ENCODE results near the gene PCSK4. TPM values are rescaled to one million over a fixed set of nuclear protein-coding genes. Genes with fewer than 3 reads are reported as not detected.

The PCSK4 gene
- total RNA-seq, 4 donors from 2014 or later = 2.6 to 11.9 (median 7.5) TPM

GRCh38 chr19:1447944-1448343 lies 42.2 kb downstream of the PCSK4 start:
- 77% methylated on average over 9 of the region's 9 CpGs; no CpG with 5 or more reads in 1 of the 2 donors for WGBS, 2 donors (ENCODE audit: low coverage in 1 of 2)
- intact Hi-C loops (cut with DNase I; ENCODE audit: low total_unique reads) = loop anchor here (10.0 kb wide), 1 partner anchor 153 kb away; no protein-coding TSS in a partner anchor

DNA sequence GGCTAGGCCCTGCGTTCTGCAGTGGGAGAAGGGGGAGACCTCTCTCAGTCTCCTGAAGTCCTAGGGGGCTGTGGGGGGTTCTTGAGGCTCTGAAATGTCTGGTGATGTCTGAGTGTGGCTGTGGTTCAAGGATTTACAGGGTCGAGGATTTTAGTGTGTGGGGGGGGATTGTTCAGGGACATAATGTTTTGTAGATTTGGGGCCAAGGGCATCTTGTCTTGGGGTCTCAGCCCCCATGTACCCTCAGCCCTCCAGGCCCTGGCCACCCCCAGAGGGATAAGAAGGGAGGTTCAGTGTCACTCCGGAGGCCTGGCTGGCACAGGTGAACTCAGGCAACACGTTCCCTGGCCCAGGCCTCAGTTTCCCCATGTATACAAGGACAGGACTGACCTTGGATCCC lies 42.6 kb downstream of the PCSK4 start:
- in situ Hi-C loops (cut with MboI; ENCODE audit: low pct_ligation_motif_present in 1 of 4, low pct_unique_long_range_greater_than_20kb in 1 of 4, low sequenced_read_pairs in 3 of 4) (no loop called here), intact Hi-C loops (cut with DNase I; ENCODE audit: low total_unique reads) (loop anchor here (10.0 kb wide), 1 partner anchor 153 kb away; no protein-coding TSS in a partner anchor)
- Histone ChIP-seq H3K4me3 (no peak overlapping the region), H3K27ac (no peak overlapping the region), H3K36me3 (peaks cover 0 to 1% (median 0%) of the 10 kb centered on the region in 4 donors), H3K27me3 (peaks cover 73% of the 10 kb centered on the region), H3K9me3 (no peaks in the 10 kb centered on the region), H3K4me1 (peaks cover 9 to 25% (median 22%) of the 10 kb centered on the region in 4 donors)
- no peak for TF ChIP-seq EP300 (IDR thresholded peaks at IDR 0.05; ENCODE audit: low read depth)
- TF ChIP-seq CTCF (IDR thresholded peaks at IDR 0.05) = no peak
- TF ChIP-seq POLR2AphosphoS5 (IDR thresholded peaks at IDR 0.05) = no peak
- no peak for TF ChIP-seq POLR2A (IDR thresholded peaks at IDR 0.05)
- no peak for DNase-seq
- 15% methylated on average over 4 of the region's 4 CpGs; no CpG with 5 or more reads in 1 of the 2 donors for WGBS, 2 donors (ENCODE audit: low coverage in 1 of 2)

More at GRCh38 chr19:1447944-1448343, 42.2 kb downstream of the PCSK4 start:
- no peak for DNase-seq
- H3K27me3 ChIP-seq = peaks cover 78% of the 10 kb centered on the region
- in situ Hi-C loops (cut with MboI; ENCODE audit: low pct_ligation_motif_present in 1 of 4, low pct_unique_long_range_greater_than_20kb in 1 of 4, low sequenced_read_pairs in 3 of 4) = no loop called here
- no peak overlapping the region for H3K4me3 ChIP-seq
- no peaks in the 10 kb centered on the region for H3K9me3 ChIP-seq
- H3K36me3 ChIP-seq = no peaks in the 10 kb centered on the region
- no peak for TF ChIP-seq CTCF (IDR thresholded peaks at IDR 0.05)
- TF ChIP-seq EP300 (IDR thresholded peaks at IDR 0.05; ENCODE audit: low read depth) = no peak
- TF ChIP-seq POLR2AphosphoS5 (IDR thresholded peaks at IDR 0.05) = no peak
- TF ChIP-seq POLR2A (IDR thresholded peaks at IDR 0.05) = no peak
- no peak overlapping the region for H3K27ac ChIP-seq
- peaks cover 9 to 25% (median 22%) of the 10 kb centered on the region in 4 donors for H3K4me1 ChIP-seq

DNA sequence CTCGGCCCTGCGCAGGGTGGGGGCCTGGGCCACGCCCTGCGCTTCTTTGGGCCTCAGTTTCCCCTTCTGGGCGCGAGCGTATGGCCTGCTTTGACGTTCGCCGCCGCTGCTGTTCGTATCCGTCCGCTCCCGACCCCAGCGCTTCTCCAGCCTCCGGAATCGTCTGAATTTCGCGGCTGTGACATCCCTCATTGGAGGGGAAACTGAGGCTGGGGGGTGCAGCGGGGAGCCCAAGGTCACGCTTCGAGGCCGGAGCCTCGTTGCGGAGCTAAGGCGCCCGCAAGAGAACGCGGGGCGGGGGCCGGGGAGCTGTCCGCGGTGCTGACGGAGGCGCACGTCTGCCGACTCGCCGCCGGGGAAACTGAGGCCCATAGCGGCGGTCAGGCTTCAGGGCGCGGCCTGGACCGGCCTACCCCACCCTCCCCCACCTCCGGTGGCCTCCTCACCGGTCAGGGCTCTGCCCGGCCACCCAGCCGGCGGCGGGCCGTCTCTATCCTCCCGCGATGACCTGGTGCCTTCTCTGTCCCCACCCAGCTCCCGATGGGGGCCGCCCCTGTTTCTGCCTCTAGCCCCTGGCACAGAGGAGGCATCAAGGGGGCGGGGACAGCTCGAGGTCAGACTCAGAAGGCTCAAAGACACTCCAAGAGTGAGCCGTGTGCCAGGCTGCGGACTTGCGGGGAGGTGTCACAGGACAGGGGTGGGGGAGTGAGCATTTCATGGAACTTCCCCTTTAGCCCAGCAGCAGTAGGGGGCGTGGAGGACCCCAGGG lies 43.3 kb downstream of the PCSK4 start:
- Histone ChIP-seq H3K36me3 (peaks cover 0 to 7% (median 0%) of the 10 kb centered on the region in 4 donors), H3K4me3 (peak overlapping the region in 1 of 4 donors; percentile 43), H3K9me3 (no peaks in the 10 kb centered on the region), H3K27ac (no peak overlapping the region), H3K4me1 (peaks cover 9 to 25% (median 22%) of the 10 kb centered on the region in 4 donors), H3K27me3 (peaks cover 67% of the 10 kb centered on the region)
- in situ Hi-C loops (cut with MboI; ENCODE audit: low pct_ligation_motif_present in 1 of 4, low pct_unique_long_range_greater_than_20kb in 1 of 4, low sequenced_read_pairs in 3 of 4) = no loop called here
- 9% methylated on average over 36 of the region's 63 CpGs; no CpG with 5 or more reads in 1 of the 2 donors for WGBS, 2 donors (ENCODE audit: low coverage in 1 of 2)
- TF ChIP-seq EP300 (IDR thresholded peaks at IDR 0.05; ENCODE audit: low read depth) (no peak), POLR2A (IDR thresholded peaks at IDR 0.05) (no peak), POLR2AphosphoS5 (IDR thresholded peaks at IDR 0.05) (no peak), CTCF (IDR thresholded peaks at IDR 0.05) (no peak)
- intact Hi-C loops (cut with DNase I; ENCODE audit: low total_unique reads) = loop anchor here (10.0 kb wide), 1 partner anchor 152 kb away; no protein-coding TSS in a partner anchor
- no peak for DNase-seq

DNA sequence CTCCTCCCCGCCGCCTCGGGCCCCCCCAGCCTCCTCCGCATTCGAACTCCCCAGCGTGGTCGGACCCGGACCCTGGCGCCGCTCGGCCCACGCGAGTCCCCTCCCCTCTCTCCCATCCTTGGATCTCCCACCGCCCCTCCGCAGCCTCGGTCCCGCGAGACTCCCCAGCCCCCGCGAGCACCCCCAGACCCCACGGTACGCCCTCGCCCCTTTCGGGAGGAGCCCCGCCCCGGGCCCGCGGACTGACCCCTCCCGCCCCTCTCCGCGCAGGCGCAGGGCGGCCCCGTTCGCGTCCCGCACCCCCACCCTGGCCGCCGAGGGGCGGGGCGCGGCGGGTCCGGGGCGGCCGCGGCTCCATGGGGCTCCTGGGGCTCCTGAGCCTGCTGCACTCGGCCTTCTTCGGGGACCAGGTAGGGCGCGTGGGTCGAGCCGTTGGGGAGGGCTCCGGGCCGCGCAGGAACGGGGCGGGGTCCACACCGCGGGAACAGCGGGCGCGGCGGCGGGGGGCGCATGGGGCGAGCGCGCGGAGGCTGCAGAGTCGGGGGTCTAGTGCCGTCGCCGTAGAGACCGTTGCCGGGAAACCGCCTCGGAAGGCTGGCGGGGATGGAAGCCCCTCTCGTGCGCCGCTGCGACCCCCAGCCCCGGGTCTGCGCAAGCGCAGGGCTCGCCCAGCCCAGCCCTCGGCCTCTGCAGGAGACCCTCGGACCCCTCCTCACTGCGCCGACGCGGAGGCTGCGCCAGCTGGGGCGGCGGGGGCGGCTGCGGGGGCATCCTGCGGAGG lies 44.0 kb downstream of the PCSK4 start:
- 10% methylated on average over 27 of the region's 99 CpGs; no CpG with 5 or more reads in 1 of the 2 donors for WGBS, 2 donors (ENCODE audit: low coverage in 1 of 2)
- intact Hi-C loops (cut with DNase I; ENCODE audit: low total_unique reads) (loop anchor here (10.0 kb wide), 1 partner anchor 151 kb away; no protein-coding TSS in a partner anchor), in situ Hi-C loops (cut with MboI; ENCODE audit: low pct_ligation_motif_present in 1 of 4, low pct_unique_long_range_greater_than_20kb in 1 of 4, low sequenced_read_pairs in 3 of 4) (no loop called here)
- Histone ChIP-seq H3K36me3 (peaks cover 0 to 12% (median 3%) of the 10 kb centered on the region in 4 donors), H3K4me3 (peak overlapping the region in 2 of 4 donors; percentile 26 to 43), H3K27ac (no peak overlapping the region), H3K9me3 (no peaks in the 10 kb centered on the region), H3K27me3 (peaks cover 60% of the 10 kb centered on the region), H3K4me1 (peaks cover 9 to 25% (median 22%) of the 10 kb centered on the region in 4 donors)
- no peak for DNase-seq
- TF ChIP-seq POLR2AphosphoS5 (IDR thresholded peaks at IDR 0.05) (no peak), POLR2A (IDR thresholded peaks at IDR 0.05) (no peak), EP300 (IDR thresholded peaks at IDR 0.05; ENCODE audit: low read depth) (no peak), CTCF (IDR thresholded peaks at IDR 0.05) (no peak)

All from transverse colon (tissue), 4 donors.